ENCODE results near the gene CST11.

The CST11 gene

GRCh38 chr20:23407781-23408464, 44.8 kb downstream of the CST11 start:
- H3K4me3 ChIP-seq (ENCODE audit: low read depth, low read length) = no peak overlapping the region
- TF ChIP-seq CTCF (conservative IDR thresholded peaks at IDR 0.05; ENCODE audit: low read depth, low read length) = no peak
- DNase-seq (ENCODE audit: low read depth) = no peak

- TF ChIP-seq CTCF (conservative IDR thresholded peaks at IDR 0.05; ENCODE audit: low read depth, low read length) = no peak
- no peak for DNase-seq (ENCODE audit: low read depth)
- no peak overlapping the region for H3K4me3 ChIP-seq (ENCODE audit: low read depth, low read length)
Observed at GRCh38 chr20:23406880-23407279, 45.8 kb downstream of the CST11 start.

- no peak overlapping the region for H3K4me3 ChIP-seq (ENCODE audit: low read depth, low read length)
- TF ChIP-seq CTCF (conservative IDR thresholded peaks at IDR 0.05; ENCODE audit: low read depth, low read length) = no peak
- peak; percentile 67 for DNase-seq (ENCODE audit: low read depth)
Observed at GRCh38 chr20:23404196-23404595, 48.5 kb downstream of the CST11 start.

- H3K4me3 ChIP-seq (ENCODE audit: low read depth, low read length) = no peak overlapping the region
- no peak for TF ChIP-seq CTCF (conservative IDR thresholded peaks at IDR 0.05; ENCODE audit: low read depth, low read length)
- peak; percentile 52 for DNase-seq (ENCODE audit: low read depth)
Observed at GRCh38 chr20:23403751-23404150, 48.9 kb downstream of the CST11 start.

- no peak overlapping the region for H3K4me3 ChIP-seq (ENCODE audit: low read depth, low read length)
- no peak for DNase-seq (ENCODE audit: low read depth)
- no peak for TF ChIP-seq CTCF (conservative IDR thresholded peaks at IDR 0.05; ENCODE audit: low read depth, low read length)
Observed at GRCh38 chr20:23401051-23401450, 51.6 kb downstream of the CST11 start.
